DOHH2 (cell line): ENCODE data around the gene POLR1C.

ENCODE experiments used
- H3F3A ChIP-seq: fragments of 200-600 bp; sonication (generic), shearing (Covaris generic); 2 replicates; pipeline ENCODE4 v1.6.0; 2016; ENCODE audit warnings: antibody characterized with exemption, mild to moderate bottlenecking; ENCODE audit not compliant: control insufficient read depth, insufficient read depth
- H3K27ac ChIP-seq: fragments of 200-600 bp; sonication (generic); 2 replicates; pipeline ENCODE4 v1.5.1; 2014; ENCODE audit warnings: low read depth, mild to moderate bottlenecking, low read length, moderate library complexity
- H3K27me3 ChIP-seq: fragments of 200-600 bp; sonication (generic); 2 replicates; pipeline ENCODE4 v1.6.1; 2014; ENCODE audit warnings: mild to moderate bottlenecking, low read length, mixed read lengths; ENCODE audit not compliant: control insufficient read depth
- H3K36me3 ChIP-seq: fragments of 200-600 bp; sonication (generic); 2 replicates; pipeline ENCODE4 v1.6.1; 2014; ENCODE audit warnings: mild to moderate bottlenecking, low read length, moderate library complexity, mixed read lengths; ENCODE audit not compliant: control insufficient read depth
- H3K4me1 ChIP-seq: fragments of 200-600 bp; sonication (generic); 2 replicates; pipeline ENCODE4 v1.6.1; 2014; ENCODE audit warnings: mild to moderate bottlenecking, low read length, mixed read lengths; ENCODE audit not compliant: control insufficient read depth
- H3K4me2 ChIP-seq: fragments of 200-600 bp; sonication (generic); 2 replicates; pipeline ENCODE4 v1.6.0; 2014; ENCODE audit warnings: mild to moderate bottlenecking, low read length, moderate library complexity
- H3K4me3 ChIP-seq: fragments of 200-600 bp; sonication (generic); 2 replicates; pipeline ENCODE4 v1.5.1; 2014; ENCODE audit warnings: mild to moderate bottlenecking, low read length, mixed read lengths
- H3K79me2 ChIP-seq: fragments of 200-600 bp; sonication (generic); 2 replicates; pipeline ENCODE4 v1.6.1; 2014; ENCODE audit warnings: mild to moderate bottlenecking, low read length, mixed read lengths; ENCODE audit not compliant: control insufficient read depth
- H3K9me2 ChIP-seq: fragments of 200-600 bp; sonication (generic); replicated peaks from 2 replicates; pipeline ENCODE4 v1.6.1; 2014; ENCODE audit warnings: mild to moderate bottlenecking, low read length, mixed read lengths; ENCODE audit not compliant: control insufficient read depth
- H3K9me3 ChIP-seq: fragments of 200-600 bp; sonication (generic); 2 replicates; pipeline ENCODE4 v1.6.1; 2014; ENCODE audit warnings: antibody characterized with exemption, low read length, mixed read lengths; ENCODE audit not compliant: control insufficient read depth, insufficient read depth
- H4K20me1 ChIP-seq: fragments of 200-600 bp; sonication (generic); 2 replicates; pipeline ENCODE4 v1.6.0; 2014; ENCODE audit warnings: low read depth, mild to moderate bottlenecking, antibody characterized with exemption, low read length, moderate library complexity; ENCODE audit not compliant: control insufficient read depth, insufficient read depth
- CTCF ChIP-seq: fragments of 200-600 bp; sonication (generic); IDR thresholded peaks from one replicate; pipeline ENCODE4 v1.5.1; 2014; ENCODE audit warnings: antibody characterized with exemption, mild to moderate bottlenecking, low read depth, low read length; ENCODE audit not compliant: poor library complexity, severe bottlenecking
- EZH2phosphoT487 ChIP-seq: fragments of 200-600 bp; sonication (generic); IDR thresholded peaks from 2 replicates; pipeline ENCODE4 v1.6.1; 2017; ENCODE audit warnings: borderline replicate concordance, mild to moderate bottlenecking, antibody characterized with exemption, low read length, moderate library complexity, mixed read lengths

POLR1C gene

GRCh38 chr6:43493230-43493629 lies 23.7 kb upstream of the POLR1C start:
- Histone ChIP-seq H3K9me3 (no peaks in the 10 kb centered on the region), H3K27ac (no peak overlapping the region), H3K27me3 (no peaks in the 10 kb centered on the region), H3K4me3 (no peak overlapping the region), H4K20me1 (no peaks in the 10 kb centered on the region), H3K36me3 (peaks cover 10% of the 10 kb centered on the region; the same call in 1 of the 2 replicates), H3K4me1 (no peaks in the 10 kb centered on the region), H3K9me2 (no peaks in the 10 kb centered on the region), H3F3A (no peaks in the 10 kb centered on the region), H3K4me2 (no peak overlapping the region), H3K79me2 (peaks cover 9% of the 10 kb centered on the region)
- TF ChIP-seq CTCF (no peak), EZH2phosphoT487 (no peak)

DNA sequence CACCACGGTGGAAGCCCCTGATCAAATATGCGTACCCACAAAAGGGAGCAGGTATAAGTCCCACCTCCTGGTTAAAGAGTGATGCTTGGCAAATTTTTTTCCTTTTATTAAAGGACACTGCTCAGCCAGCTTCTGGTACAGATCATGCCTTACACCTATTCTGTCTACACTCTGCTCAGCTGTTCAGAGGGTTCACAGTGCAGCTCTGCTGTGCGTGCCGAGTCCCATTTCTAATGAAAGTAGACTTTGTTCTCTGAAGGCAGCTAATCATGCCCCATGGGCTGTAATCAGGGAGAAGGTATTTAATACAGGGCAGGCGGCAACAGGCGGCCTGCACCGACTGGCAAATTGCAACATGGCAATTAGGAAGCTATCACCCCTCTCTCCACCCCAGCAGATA lies 23.1 kb upstream of the POLR1C start:
- H3K9me2 ChIP-seq: no peaks in the 10 kb centered on the region
- no peaks in the 10 kb centered on the region for H3F3A ChIP-seq
- peaks cover 13% of the 10 kb centered on the region for H3K36me3 ChIP-seq
- no peaks in the 10 kb centered on the region for H3K27me3 ChIP-seq
- TF ChIP-seq CTCF (no peak), EZH2phosphoT487 (no peak)
- H3K79me2 ChIP-seq: peaks cover 9% of the 10 kb centered on the region
- no peaks in the 10 kb centered on the region for H3K9me3 ChIP-seq
- H3K4me3 ChIP-seq: no peak overlapping the region
- H4K20me1 ChIP-seq: no peaks in the 10 kb centered on the region
- H3K4me2 ChIP-seq: no peak overlapping the region
- no peaks in the 10 kb centered on the region for H3K4me1 ChIP-seq
- no peak overlapping the region for H3K27ac ChIP-seq

GRCh38 chr6:43494321-43494720 lies 22.6 kb upstream of the POLR1C start:
- H3F3A ChIP-seq: no peaks in the 10 kb centered on the region
- H3K79me2 ChIP-seq: peaks cover 9% of the 10 kb centered on the region
- H4K20me1 ChIP-seq: no peaks in the 10 kb centered on the region
- no peaks in the 10 kb centered on the region for H3K9me3 ChIP-seq
- no peak overlapping the region for H3K4me2 ChIP-seq
- H3K27me3 ChIP-seq: no peaks in the 10 kb centered on the region
- H3K4me3 ChIP-seq: no peak overlapping the region
- H3K9me2 ChIP-seq: no peaks in the 10 kb centered on the region
- H3K4me1 ChIP-seq: no peaks in the 10 kb centered on the region
- TF ChIP-seq CTCF (no peak), EZH2phosphoT487 (no peak)
- peaks cover 18% of the 10 kb centered on the region for H3K36me3 ChIP-seq
- no peak overlapping the region for H3K27ac ChIP-seq

- Histone ChIP-seq H3K79me2 (peaks cover 5% of the 10 kb centered on the region), H3K36me3 (peaks cover 23% of the 10 kb centered on the region), H3K27ac (no peak overlapping the region), H3K27me3 (no peaks in the 10 kb centered on the region), H3K9me2 (no peaks in the 10 kb centered on the region), H3K4me1 (no peaks in the 10 kb centered on the region), H3K4me2 (no peak overlapping the region), H3K9me3 (no peaks in the 10 kb centered on the region), H4K20me1 (no peaks in the 10 kb centered on the region), H3K4me3 (no peak overlapping the region), H3F3A (no peaks in the 10 kb centered on the region)
- no peak for TF ChIP-seq EZH2phosphoT487
- no peak for TF ChIP-seq CTCF
Observed at GRCh38 chr6:43494766-43495165, 22.1 kb upstream of the POLR1C start.
